Hematopoietic multipotent progenitor cell treated with erythropoietin and hydrocortisone succinate and interleukin-3 and kit ligand, for 4 days (in vitro differentiated cells): ENCODE results near the gene C1orf159.
"Not testable (repeated sequence)": the region's sequence is repeated elsewhere in the genome, so short reads cannot be mapped to it uniquely, and the experiment has no call there.

Source experiments
- DNase-seq: peaks from one replicate; pipeline ENCODE4 v3.0.0-alpha.2; 2015

The C1orf159 gene

GRCh38 chr1:1115786-1116700 is at the start of gene C1orf159:
Gene C1orf159 (minus strand): TSS chr1:1116089. CDS start chr1:1091543, 24,546 bp downstream.
- peak; percentile 98 for DNase-seq

DNA sequence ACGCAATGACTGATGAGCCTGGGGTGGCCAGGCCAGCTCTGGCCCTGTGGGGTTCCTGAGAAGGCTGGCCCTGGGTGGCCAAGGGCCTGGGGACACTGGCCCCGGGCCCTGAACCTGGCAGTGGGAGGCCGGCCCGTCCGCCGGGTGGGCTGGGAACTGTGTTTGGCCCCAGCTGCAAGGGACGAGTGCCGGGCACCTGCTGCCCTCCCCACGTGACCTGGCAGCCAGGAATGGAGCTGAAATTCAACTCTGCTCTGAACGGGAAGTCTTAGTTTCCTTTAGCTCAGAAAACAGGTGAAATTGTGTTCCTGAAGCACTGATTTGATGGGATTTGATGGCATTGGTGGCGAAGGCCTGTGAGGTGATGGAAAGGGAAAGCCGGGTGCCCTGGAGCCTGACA is 49.6 kb upstream of the C1orf159 start:
- DNase-seq: no peak

- no peak for DNase-seq
Measured at GRCh38 chr1:1164701-1165451, 49.0 kb upstream of the C1orf159 start.

- no peak for DNase-seq
Measured at GRCh38 chr1:1164361-1164700, 48.4 kb upstream of the C1orf159 start.

- no peak for DNase-seq
Measured at GRCh38 chr1:1163538-1164070, 47.7 kb upstream of the C1orf159 start.

DNA sequence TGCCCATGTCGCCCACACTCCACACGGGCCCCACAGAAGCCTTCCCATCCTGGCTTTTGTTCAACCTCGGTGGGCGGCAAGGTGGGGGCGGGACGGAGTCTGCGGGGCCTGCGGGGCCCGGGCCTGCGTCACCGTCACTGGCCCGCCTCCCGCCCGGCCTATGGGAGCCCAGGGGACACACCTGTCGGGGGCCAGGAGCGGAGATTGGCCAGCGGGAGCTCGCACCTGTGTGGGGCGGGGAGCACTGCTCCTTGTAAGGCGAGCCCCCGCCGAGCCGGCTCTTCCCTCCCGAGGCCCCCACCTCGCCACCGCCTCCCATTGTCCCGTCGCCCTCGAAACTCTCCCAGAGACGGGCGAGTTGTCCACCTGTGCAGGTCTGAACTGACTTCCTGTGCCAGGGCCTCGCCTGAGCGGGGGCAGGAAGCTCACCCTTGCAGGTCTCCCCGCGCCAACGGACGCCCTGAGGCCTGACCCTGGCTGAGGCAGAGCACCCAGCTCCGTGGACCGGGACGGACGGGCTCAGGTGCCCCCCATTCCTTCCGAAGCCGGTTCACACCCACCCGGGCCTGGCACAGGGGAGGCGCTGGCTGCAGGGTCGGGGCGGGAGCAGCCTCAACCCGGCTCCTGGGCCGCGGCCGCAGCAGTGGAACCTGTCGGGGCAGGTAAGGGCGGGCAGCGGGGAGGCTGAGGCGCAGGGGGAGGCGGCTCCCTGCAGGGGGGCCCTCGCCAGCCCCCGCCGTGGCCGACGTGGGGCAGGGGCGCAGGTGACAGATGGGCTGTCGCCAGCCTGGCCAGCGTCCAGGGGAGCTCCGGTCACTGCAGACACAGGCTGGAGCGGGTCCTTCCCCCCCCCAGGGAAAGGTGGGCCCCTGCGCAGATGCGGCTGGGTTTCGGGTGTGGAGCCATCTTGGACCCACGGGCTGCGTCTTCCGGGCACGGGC is 47.0 kb upstream of the C1orf159 start:
- no peak for DNase-seq

DNA sequence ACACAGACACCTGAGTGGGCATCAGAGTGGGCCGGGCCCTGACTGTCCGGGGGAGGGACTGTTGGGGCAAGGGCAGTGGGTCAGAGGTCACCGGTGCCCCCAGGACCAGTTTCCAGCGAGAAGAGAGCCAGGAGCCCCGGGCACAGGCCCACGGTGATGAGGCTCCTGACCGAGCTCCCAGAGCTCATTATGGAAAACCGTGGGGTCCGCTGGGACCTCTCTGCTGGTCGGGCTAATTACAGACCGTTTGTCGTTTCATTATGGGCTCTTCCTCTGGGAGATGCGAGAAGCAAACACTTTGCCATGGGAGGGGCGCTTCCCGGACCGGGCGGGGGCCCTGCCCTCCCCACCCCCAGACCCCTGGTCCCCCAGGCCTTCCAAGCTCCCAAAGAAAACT is 45.8 kb upstream of the C1orf159 start:
- DNase-seq: no peak

- no peak for DNase-seq
Measured at GRCh38 chr1:1161078-1161682, 45.3 kb upstream of the C1orf159 start.

GRCh38 chr1:1160281-1160930 is 44.5 kb upstream of the C1orf159 start:
- DNase-seq: no peak

GRCh38 chr1:1157914-1158710 is 42.2 kb upstream of the C1orf159 start:
- DNase-seq: peak; percentile 67

GRCh38 chr1:1157426-1157913 is 41.6 kb upstream of the C1orf159 start:
- DNase-seq: peak; percentile 94

GRCh38 chr1:1157033-1157365 is 41.1 kb upstream of the C1orf159 start:
- no peak for DNase-seq

- no peak for DNase-seq
Measured at GRCh38 chr1:1156140-1157032, 40.5 kb upstream of the C1orf159 start.

GRCh38 chr1:1155258-1155657 is 39.4 kb upstream of the C1orf159 start:
- DNase-seq: no peak

DNA sequence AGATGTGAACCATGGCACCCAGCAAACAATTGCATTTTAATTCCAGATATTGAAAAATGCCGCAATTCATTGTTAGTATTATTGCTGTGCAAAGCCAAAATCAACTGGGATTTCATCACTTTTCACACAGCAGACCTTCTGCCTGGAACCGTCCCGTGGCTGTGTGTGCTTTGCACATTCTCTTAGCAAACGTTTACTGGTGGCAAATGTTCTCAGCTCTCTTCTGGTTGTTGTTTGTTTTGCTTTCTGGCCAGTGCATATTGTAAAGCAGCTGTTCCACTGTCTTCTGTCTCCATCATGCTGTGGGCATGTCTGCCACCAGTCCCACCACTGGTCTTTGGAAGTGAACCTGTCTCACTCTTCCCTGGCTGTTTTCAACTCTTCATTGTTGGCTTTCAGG is 38.0 kb upstream of the C1orf159 start:
- DNase-seq: no peak

- DNase-seq: not testable (repeated sequence)
Measured at GRCh38 chr1:1153215-1153614, 37.3 kb upstream of the C1orf159 start.

DNA sequence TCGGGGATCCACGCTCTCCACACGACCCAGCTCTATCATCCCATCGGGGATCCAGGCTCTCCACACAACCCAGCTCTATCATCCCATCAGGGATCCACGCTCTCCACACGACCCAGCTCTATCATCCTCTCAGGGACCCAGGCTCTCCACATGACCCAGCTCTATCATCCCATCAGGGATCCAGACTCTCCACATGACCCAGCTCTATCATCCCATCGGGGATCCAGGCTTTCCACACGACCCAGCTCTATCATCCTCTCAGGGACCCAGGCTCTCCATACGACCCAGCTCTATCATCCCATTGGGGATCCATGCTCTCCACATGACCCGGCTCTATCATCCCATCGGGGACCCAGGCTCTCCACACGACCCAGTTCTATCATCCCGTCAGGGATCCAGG is 36.5 kb upstream of the C1orf159 start:
- not testable (repeated sequence) for DNase-seq

- DNase-seq: no peak
Measured at GRCh38 chr1:1151306-1151705, 35.4 kb upstream of the C1orf159 start.

DNA sequence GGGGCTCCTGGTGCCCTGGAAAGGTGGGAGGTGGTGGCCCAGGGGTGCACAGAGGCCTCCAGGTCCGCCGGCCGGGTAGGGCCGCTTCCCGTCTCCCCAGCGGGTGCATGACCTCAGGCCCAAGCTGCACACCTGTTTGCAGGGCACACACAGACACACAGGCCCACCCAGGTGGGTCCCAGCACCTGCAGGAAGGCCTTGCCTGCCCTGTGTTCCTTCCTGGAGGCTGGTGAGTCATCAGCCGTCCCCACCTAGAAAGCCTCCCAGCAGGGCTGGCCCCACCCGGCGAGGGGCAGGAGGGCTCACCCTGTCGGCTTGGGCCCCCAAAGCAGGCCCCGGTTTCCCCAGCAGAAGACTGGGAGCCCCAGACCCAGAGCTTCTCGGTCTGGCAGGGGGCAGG is 34.2 kb upstream of the C1orf159 start:
- no peak for DNase-seq

DNA sequence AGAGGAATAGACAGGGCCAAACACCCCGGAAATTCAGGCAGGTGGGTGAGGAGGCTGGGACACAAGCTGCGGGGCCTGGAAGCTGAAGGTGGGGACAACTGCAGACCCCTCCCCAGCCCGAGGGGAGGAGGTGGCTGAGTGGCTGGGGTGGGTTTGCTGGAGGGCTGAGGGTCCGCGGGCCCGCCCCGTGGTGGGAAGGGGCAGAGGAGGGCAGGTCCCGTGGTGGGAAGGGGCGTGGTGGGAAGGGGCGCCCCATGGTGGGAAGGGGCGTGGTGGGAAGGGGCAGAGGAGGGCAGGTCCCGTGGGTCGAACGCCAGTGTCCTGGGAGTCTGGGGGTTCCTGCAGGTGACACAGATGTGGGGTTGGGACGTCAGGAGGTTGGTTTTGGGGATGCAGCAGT is 33.5 kb upstream of the C1orf159 start:
- DNase-seq: no peak
